Limb (tissue), 2 donors: ENCODE data around the gene GPR82.
"Not testable (repeated sequence)": the region's sequence is repeated elsewhere in the genome, so short reads cannot be mapped to it uniquely, and the experiment has no call there.

ENCODE experiments used
- DNase-seq, 2 donors: peaks; one replicate each; pipeline ENCODE4 v3.0.0-alpha.2; 2016; ENCODE audit errors: extremely low spot score in 2 of 2

Gene GPR82, protein sequence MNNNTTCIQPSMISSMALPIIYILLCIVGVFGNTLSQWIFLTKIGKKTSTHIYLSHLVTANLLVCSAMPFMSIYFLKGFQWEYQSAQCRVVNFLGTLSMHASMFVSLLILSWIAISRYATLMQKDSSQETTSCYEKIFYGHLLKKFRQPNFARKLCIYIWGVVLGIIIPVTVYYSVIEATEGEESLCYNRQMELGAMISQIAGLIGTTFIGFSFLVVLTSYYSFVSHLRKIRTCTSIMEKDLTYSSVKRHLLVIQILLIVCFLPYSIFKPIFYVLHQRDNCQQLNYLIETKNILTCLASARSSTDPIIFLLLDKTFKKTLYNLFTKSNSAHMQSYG

DNA sequence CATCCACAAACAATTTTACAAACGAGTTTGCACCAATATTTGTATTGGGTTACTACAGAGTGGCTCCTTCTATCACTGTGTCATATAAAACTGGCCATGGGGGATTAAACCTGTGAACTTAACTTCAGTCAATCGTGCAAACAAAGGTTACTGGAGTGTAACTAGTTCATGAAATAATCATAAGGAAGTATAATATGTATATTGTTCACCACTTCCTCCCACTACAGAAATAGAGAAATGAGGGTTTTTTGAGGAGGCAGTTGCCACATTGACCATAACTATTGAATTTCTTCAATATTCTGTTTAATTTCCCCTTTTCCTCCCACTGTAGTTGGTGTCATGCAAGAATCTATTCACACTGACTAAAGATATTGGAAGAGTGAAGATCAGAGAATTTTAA lies at the start of gene GPR82:
GPR82 (plus strand) TSS at position 356 of the 400 bp plus-strand sequence. CDS start 2,846 bp downstream, outside the sequence.
- no peak for DNase-seq

DNA sequence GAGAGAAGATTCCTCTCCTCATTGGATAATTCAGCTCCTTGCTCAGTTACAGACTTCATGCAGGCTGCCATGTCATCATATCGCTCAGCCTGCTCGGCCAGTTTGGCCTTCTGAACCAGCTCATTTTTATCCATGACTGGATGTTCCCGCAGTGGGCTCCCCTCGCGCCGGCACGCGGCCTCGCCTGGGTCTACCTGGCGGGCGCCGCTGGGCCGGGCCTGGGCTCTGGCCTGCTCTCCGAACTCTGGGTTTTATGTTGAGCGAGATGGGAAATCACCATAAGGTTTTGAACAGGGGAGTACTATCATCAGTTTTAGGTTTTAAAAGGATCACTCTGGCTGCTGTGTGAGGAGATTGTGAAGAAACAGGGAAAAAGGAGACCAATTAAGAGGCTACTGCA lies 47.6 kb upstream of the GPR82 start:
- DNase-seq: not testable (repeated sequence)

DNA sequence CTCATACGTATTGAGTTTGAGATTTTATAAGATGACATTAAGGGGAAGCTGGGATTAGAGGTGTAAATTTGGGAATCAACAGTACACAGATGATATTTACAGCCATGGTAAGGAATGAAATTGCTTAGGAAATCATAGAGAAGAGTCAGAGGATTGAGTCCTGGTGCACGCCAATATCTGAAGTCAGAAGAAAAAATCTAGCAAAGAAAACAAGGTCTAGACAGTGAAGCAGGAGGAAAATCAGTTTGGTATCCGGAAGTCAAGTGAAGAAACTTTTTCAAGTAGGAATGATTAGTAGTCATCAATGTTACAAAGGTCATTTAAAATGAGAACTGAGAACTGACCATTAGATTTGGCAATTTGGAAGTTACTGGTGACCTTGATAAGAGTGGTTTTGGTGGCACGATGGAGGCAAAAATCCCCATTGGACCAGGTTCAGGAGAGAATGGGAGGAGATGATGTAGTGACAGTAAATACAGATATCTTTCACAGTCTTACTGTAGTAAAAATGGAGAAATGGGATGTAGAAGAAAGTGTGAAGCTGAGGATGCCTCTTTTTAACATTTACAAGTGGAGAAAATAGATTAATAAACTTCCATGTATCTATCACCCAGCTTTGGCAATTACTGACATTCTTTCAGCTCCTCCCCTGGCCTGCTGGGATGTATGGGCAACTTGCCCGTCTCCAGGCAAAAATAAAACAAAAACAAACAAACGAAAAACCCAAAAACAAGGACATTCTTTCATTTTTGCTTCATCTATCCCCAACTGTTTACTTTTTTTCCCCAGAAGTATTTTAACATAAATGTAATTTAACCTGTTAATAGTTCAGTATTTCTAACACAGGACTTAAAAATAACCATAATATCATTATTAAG lies 46.6 kb upstream of the GPR82 start:
- DNase-seq: no peak

DNA sequence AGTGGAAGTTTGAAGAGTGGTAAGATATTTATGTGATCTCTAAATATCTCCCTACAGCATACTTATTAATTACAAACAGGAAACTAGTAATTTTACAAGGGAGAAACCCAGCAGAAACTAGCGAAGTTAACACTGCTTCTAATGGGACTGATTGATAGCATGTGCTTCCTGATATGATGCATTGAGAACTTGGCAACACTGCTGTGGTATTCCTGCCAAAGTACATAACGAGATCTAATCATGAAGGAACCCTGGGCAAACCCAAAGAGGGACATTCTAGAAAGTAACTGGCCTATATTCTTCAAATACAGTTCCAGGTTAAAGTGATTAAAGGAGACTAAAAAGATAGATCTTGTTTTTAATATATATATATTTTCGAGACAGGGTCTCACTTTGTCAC lies 39.8 kb upstream of the GPR82 start:
- DNase-seq: no peak

DNA sequence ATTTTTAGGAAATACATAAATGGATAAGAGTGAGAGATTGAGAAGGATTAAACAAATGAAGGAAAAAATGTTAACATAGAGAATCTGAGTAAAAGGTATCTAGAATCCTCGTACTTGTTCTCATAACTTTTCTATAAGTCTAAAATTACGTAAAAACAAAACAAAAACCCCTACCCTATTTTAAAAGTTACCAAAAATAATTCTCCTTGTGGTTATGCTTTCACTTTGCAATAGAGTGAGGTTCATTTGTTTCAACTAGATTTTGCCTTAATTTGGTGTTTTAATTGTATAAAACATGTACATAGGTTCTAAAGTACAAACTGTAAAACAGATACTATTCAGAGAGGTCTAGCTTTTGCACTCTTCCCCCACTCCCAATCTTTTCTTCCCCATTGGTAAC lies 39.0 kb upstream of the GPR82 start:
- no peak for DNase-seq

DNA sequence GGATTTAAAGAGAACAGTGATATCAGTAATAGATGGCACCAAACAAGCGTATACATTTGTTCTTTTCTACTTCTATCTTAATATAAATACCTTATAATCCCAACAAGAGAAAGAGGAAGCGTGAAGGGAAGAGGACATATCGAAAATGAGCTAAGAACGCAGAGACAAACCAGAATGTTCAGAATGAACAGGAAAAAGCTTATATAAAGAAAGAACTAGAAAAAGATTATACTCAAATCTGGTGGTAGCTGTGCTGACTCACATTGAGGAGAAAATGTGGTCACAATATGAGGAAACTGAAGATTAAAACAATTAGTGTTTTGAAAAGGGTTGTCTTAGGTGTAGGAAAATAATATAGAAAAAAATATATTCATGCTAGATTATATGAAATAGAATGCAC lies 37.2 kb upstream of the GPR82 start:
- no peak for DNase-seq

DNA sequence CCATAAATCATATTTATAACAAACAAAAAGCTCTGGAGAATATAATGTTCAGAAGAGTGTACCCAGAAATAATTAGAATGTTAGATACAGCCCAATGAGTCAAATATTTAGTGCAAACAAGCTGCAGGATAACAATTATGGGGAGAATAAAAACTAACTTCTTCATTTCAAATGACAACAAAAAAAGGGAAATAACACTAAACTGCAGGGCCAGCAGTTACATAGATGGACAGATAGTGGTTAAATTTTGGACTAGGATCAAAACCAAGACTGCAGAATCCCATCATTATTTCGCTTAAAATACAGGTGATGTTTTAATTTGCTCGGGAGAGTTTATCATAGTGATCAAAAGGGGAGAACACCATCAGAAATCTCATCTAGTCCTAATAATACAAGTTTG lies 35.8 kb upstream of the GPR82 start:
- no peak for DNase-seq

DNA sequence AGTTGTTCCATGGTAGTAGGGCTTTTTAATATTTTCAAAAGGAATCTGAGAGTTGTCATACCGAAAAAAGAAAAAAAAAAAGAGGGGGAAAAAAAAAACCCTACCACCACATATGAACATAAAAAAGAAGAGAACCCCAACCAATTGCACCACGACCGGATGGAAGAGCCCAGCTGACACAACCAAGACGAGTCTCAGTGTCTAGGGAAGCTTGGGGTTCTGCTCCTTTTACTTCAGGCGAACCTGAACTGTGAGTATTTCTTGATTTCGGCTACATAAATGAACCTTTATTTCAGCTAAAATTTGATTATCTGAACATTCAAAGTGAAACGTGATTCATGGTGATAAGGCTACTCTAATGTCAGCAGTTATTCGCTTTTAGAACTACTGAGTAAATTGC lies 35.1 kb upstream of the GPR82 start, which contains the start of gene GPR34:
GPR34 (plus strand) TSS at position 139 of the 400 bp plus-strand sequence. CDS start 6,661 bp downstream, outside the sequence.
- DNase-seq: no peak

DNA sequence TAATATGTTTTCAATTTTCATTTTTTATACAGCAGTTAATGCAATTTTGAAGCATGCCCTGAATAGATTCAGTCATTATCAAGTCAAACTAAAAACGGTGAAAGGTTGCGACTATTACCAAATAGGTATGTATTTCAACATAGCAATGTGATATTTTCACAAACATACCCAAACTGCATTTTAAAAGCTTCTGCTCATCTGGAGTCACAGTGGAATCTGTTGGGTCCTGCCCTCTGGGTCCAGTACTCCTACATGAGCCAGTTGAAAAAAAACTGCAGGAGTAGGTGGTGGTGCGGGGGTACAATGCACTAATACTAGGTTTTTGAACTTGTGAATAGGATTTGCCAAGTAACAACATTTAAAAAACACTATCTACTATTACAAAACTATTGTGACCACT lies 34.3 kb upstream of the GPR82 start:
- no peak for DNase-seq

DNA sequence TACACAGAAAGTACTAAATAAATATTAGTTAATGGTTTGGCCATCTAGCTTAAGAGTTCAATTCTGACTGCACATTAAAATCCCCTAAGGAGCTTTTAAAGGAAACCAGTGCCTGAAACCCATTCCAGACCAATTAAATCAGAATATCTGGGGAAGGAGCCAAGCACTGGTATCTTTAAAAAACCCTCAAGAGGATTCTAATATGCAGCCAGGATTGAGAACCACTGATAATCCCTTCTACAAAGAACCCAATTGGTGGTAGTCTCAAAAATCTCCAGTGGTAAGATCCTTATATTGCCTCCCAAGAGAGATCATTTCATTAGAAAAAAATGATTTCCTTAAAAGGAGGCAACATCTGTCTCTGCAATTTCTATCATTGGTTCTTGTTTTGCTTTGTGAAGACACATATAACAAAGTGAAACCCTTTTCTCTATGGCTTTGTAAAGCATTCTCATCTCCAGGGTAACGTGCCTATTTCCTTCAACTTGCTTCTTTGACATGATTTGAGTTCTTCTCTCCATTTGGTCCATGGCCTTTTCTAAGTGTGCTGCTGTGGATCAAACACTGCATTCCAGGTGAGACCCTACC lies 31.7 kb upstream of the GPR82 start:
- no peak for DNase-seq

DNA sequence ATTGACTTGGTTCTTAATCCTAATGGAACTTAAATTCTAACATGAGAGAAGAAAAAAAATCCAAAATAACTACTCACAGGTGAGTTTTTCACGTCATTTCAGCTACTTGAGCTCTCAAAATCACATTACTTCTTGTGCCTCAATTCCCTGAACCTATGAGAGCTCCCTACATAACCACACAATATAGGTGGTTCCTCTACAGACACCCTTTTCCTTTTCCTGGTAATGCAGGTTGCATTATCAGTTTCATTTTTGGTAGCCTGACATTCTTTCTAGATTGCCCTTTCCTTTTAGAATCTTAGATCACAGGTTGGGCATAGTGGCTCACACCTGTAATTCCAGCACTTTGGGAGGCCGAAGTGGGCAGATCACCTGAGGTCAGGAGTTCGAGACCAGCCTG lies 31.0 kb upstream of the GPR82 start:
- no peak for DNase-seq

DNA sequence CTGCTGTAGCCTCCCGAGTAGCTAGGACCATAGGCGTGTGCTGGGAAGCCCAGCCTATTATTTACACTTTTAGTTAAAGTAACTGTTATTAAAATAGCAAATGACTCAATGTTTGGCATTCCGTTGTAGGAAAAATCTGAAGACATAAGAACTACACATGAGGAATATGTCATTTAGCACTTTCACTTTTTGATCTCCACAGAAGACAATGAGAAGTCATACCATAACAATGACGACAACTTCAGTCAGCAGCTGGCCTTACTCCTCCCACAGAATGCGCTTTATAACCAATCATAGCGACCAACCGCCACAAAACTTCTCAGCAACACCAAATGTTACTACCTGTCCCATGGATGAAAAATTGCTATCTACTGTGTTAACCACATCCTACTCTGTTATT lies 28.6 kb upstream of the GPR82 start:
- DNase-seq: no peak

DNA sequence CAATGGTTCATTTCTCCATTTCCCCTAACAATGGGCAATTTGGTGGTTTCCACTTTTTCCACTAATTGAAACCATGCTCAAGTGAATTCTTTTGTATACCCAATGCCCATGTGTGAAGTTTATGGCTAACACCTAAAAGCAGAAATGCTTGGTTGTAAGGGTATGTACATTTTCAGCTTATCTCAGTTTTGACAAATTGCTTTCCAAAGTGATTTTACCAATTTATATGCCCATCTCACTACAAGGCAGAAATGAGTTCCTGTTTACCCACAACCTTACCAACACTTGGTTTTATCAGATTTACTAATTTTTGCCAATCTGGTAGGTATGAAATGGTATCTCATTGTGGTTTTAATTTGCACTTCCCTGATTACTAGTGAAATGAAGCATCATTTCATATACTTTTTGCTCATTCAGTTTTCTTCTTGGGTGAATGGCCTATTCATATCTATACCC lies 20.4 kb upstream of the GPR82 start:
- no peak for DNase-seq

DNA sequence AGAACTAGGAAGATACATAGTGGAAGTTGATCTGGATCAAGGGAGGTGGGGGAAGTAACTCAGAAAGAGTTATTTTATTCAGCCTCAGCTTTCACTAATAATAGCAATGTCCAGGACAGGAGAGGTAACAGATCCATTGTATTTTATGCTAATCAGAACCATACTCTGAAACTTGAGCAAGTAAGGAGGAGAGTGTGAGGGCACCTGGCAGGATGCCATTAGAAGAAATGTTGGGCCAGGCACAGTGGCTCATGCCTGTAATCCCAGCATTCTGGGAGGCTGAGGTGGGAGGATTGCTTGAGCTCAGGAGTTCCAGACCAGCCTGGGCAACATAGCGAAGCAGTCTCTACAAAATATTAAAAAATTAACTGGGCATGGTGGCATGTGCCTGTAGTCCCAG lies 18.9 kb upstream of the GPR82 start:
- no peak for DNase-seq

DNA sequence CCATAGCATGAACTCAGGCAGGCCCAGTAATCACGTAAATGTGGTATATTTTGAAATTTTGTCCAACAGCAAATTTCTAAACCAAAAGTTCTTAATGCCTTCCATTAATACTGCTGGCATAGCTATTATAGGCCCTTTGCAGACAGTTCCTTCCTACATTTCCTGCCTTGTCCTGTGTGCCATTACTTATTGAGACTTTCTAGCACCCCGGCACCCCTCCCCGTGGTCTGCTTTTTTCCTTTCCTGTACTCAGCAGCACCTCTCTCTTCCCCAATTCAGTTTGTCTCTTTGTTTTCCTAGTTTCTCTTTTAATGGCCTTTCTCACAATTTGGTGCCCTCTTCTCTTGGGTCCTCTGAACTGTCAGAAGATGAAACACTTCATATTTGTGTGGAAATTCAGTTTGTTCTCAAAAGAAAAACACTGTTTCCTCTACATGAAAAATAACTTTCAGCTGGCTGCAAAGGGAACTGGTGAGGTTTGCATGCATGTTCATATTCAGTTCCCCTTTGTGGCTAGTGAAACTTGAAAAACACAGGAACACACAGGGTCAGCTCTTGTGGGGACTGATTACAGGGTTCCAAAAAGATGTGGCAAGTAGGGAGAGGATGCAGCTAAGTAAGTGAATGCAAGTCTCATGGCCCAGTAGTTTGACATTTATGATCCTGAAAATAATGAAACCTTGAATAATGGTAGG lies 18.2 kb upstream of the GPR82 start:
- DNase-seq: no peak

DNA sequence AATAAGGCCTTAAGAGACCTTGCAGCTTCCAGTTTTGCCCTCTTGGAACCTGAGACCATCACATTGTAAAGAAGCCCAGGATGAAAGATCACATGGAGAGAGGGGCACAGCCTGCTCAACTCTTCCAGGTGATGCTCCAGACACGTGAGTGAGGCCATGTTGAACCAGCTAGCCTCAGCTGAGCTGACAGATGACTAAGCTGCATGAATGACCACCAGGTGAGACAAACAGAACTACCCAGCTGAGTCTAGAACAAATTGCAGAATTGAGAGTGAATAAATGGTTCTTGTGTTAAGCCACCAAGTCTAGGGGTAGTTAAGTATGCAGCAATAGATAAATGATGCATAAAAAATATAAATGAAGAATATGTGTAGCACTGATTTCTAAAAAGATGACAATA lies 16.8 kb upstream of the GPR82 start:
- no peak for DNase-seq

DNA sequence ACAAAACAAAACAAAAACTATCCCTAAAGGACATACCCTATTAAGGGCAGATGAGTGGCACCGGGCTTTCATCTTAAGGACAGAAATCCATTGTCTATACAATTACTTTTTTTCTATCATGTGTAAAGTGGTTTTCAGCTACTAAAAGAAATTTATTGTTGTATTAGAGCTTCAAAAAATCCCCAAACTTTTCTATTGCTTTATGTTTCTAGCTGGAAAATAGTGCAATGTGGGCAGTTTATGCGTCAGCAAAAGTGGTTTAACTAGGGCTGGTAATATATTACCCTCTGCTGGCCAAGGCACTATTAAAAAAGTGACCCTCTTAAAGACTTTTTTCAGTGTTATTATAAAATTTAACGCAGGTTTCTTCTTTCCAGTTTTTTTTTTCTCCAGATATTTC lies 15.5 kb upstream of the GPR82 start:
- DNase-seq: no peak

DNA sequence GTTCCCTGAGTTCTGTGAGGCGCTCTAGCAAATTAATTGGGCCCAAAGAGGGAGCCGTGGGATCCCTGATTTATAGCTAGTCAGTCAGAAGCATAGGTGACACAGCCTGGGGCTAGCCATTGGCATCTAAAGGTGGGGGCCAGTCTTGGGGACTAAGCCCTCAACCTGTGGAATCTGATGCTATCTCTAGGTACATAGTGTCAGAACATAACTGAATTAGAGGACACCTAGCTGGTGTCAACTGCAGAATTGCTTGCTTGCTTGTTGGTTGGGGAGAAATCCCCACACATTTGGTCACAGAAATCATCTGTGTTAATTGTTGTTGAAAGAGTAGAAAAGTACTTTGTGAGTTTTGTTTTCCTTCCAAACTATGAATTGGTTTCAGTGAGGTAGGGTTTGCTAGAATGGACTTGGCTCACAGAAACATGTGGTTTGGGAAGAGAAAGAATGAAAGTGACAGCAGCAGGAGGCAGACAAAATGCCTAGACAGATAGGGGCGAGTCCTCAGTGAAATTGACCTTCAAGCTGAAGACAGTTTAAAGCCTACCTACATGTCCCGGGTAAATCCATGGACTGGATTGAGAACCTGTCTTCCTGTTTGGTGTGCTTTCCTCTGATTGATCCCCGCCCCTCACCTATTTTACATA lies 12.8 kb upstream of the GPR82 start:
- DNase-seq: no peak

DNA sequence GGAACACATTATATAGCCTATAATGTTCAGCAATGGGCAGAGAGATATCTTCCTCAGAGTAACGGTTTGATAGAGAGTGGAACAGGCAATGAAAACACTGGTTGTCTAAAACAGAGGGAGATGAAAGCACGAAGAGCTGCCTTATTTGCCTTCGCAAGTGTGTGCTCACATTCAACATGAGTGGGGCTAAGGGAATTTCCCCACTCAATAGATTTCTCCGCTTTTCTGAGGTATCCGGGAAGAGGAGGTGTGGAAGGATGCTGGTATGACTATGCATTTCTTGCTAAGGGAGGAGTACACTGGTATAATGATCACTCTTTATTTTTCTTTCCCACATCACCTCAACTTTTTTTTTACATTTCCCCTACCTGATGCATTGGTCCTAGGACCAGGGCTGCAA lies 7.8 kb upstream of the GPR82 start:
- DNase-seq: no peak

DNA sequence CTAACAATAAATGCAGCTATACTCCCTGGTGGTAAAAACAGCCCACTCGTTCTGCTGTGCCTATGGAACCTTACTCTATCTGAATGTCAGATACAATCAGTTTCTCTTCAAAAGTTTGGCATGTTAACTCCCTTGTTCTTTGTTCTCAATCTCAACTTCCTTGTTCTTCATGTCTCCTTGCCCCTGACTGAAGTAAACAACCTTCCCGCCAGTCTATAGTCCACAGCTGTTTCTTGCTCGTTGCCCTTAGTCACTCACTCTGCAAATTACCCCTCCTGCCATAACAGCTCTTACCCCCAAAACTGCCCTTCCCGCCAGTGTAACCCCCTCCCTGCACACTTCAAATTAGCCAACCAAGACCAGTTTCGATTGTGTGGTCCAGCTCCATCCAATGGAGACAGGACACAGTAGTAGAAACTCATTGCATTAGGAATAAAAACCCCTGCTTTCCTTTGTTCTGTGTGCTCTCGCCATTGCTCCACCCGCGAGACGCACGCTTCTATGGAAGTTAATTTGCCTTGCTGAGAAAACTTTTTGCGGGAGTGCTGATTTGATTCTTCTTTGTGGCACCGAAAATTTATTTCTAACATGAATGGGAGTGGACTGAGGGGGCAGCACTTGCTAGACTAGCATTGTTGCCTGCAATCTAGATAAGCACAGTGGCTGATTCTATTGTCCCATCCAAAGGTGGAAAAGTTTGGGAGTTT lies 7.1 kb upstream of the GPR82 start:
- no peak for DNase-seq
